Lung (tissue), 12 donors: ENCODE data around the gene COG2. TPM values are rescaled to one million over a fixed set of nuclear protein-coding genes. Genes with fewer than 3 reads are reported as not detected.

ENCODE experiments used
- ATAC-seq: fragments of 200-7000 bp; cut with Tn5 transposase; one replicate; pipeline ENCODE4 v1.9.1; 2020; ENCODE audit warnings: moderate number of reproducible peaks; ENCODE audit not compliant: insufficient read depth, low FRiP score
- DNase-seq, 3 donors: peaks; one replicate each; pipeline ENCODE4 v3.0.0-alpha.2; 2013 to 2017
- H3K27ac ChIP-seq, 2 donors: one replicate each; pipeline ENCODE4 v1.5.1; 2013; ENCODE audit warnings: mild to moderate bottlenecking in 2 of 2, moderate library complexity in 2 of 2, control low read depth in 1 of 2, inconsistent platforms in 1 of 2, low read depth in 1 of 2, low read length in 1 of 2
- H3K27me3 ChIP-seq, 3 donors: one replicate each; pipeline ENCODE4 v1.5.1; 2013; ENCODE audit warnings: low read length in 2 of 3; ENCODE audit not compliant: control insufficient read depth in 3 of 3, insufficient read depth in 3 of 3
- H3K36me3 ChIP-seq, 4 donors: one replicate each; pipeline ENCODE4 v1.5.1; 2013; ENCODE audit warnings: low read length in 4 of 4, mild to moderate bottlenecking in 1 of 4, moderate library complexity in 1 of 4; ENCODE audit not compliant: control insufficient read depth in 4 of 4, insufficient read depth in 4 of 4
- H3K4me1 ChIP-seq, 5 donors: one replicate each; pipeline ENCODE4 v1.5.1; 2013; ENCODE audit warnings: low read length in 5 of 5, mild to moderate bottlenecking in 2 of 5, moderate library complexity in 1 of 5; ENCODE audit not compliant: control insufficient read depth in 5 of 5, insufficient read depth in 5 of 5
- H3K4me3 ChIP-seq: one replicate; pipeline ENCODE4 v1.5.1; 2013; ENCODE audit warnings: mild to moderate bottlenecking, control low read depth, moderate library complexity
- H3K9ac ChIP-seq, 2 donors: one replicate each; pipeline ENCODE4 v1.5.1; 2013; ENCODE audit warnings: low read length in 2 of 2, control low read depth in 1 of 2; ENCODE audit not compliant: insufficient read depth in 1 of 2
- H3K9me3 ChIP-seq, 4 donors: one replicate each; pipeline ENCODE4 v1.5.1; 2013; ENCODE audit warnings: low read length in 3 of 4, mild to moderate bottlenecking in 1 of 4, moderate library complexity in 1 of 4; ENCODE audit not compliant: control insufficient read depth in 4 of 4, insufficient read depth in 3 of 4
- WGBS, 2 donors: extraction: QIAGEN DNeasy Blood & Tissue Kit; methylation state at CpG; one replicate each; pipeline ENCODE4 v1.1.7; 2013; 5-methylcytosine and 5-hydroxymethylcytosine counted together
- polyA plus RNA-seq, 2 donors: library from polyadenylated mRNA; stranded (reverse); fragments of 200-250 nt; gene quantifications; one replicate each; pipeline ENCODE4 v1.2.1, GENCODE V29; 2013
- total RNA-seq, 2 donors: library from RNA; depleted of rRNA in 1 of 2; stranded (reverse); fragments of >200 nt in 1 of 2; gene quantifications; one replicate each; pipeline ENCODE4 v1.2.1, GENCODE V29; 2014 to 2021
- TF ChIP-seq, protein P1 (sequence below): IDR thresholded peaks from 2 replicates; pipeline ENCODE4 v1.5.1; 2012; ENCODE audit warnings: mild to moderate bottlenecking; ENCODE audit errors: control extremely low read depth, extremely low read depth
- donor health status: control.
- donor health status: control.
- donor health status: Bipolar disorder and iron deficiency.
- donor health status: healthy.
- donor health status: DM: yes; HTN: yes; CAD: no.

Gene COG2
- total and polyA plus RNA-seq, 4 donors, result 8.6 to 41.0 (median 17.5) TPM

DNA sequence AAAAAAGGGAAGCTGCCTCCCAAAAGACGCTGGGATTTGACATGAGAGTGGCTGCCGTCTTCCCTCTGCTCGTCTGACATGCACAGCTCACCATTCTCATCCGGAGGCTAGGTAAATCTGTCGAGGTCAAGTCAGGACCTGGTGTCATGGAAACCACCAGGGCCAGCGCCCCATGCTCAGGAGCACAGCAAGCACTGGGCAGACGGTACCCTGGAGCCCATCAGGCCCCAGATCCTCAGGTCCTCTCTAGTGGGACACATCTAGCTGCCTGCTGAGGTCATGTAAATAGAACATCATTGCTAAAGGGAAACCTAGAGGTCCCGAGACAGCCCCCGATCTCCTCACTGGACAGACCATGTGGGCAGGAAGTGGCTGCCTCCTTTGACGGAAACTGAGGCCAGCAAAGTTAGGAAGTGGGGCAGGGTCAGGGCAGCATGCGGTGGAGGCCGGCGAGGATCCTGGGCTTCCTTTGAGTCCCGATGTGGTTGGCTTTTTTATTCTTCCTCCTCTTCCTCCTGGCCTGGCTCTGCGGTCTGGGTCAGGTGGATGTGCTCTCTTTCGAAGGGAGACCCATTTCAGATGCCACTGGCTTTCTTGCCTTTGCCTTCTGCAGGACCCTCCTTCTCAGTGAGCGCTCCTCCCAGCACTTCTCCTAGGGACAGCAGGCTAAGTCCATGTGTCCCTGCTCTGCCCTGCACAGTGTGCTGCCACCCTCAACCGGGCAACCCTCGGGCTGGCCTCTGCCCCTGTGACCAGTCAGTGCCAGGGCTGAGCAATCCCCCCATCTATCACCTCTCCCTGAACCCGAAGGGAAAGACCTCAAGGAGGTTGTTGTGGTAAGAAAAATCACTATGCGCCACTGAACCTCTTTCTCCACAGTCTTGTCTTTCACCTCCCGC, 65.7 kb downstream of the COG2 start:
- peaks cover 0 to 3% (median 0%) of the 10 kb centered on the region in 5 donors for H3K4me1 ChIP-seq
- no peaks in the 10 kb centered on the region for H3K9me3 ChIP-seq
- H3K36me3 ChIP-seq, result no peaks in the 10 kb centered on the region
- 53 to 56% methylated on average over 22 of the region's 22 CpGs for WGBS, 2 donors
- H3K4me3 ChIP-seq, result no peak overlapping the region
- ATAC-seq (no peak), DNase-seq (no peak)
- H3K9ac ChIP-seq, result no peak overlapping the region
- TF ChIP-seq, protein P1, sequence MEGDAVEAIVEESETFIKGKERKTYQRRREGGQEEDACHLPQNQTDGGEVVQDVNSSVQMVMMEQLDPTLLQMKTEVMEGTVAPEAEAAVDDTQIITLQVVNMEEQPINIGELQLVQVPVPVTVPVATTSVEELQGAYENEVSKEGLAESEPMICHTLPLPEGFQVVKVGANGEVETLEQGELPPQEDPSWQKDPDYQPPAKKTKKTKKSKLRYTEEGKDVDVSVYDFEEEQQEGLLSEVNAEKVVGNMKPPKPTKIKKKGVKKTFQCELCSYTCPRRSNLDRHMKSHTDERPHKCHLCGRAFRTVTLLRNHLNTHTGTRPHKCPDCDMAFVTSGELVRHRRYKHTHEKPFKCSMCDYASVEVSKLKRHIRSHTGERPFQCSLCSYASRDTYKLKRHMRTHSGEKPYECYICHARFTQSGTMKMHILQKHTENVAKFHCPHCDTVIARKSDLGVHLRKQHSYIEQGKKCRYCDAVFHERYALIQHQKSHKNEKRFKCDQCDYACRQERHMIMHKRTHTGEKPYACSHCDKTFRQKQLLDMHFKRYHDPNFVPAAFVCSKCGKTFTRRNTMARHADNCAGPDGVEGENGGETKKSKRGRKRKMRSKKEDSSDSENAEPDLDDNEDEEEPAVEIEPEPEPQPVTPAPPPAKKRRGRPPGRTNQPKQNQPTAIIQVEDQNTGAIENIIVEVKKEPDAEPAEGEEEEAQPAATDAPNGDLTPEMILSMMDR, result no peak
- no peak overlapping the region for H3K27ac ChIP-seq
- H3K27me3 ChIP-seq, result no peaks in the 10 kb centered on the region

DNA sequence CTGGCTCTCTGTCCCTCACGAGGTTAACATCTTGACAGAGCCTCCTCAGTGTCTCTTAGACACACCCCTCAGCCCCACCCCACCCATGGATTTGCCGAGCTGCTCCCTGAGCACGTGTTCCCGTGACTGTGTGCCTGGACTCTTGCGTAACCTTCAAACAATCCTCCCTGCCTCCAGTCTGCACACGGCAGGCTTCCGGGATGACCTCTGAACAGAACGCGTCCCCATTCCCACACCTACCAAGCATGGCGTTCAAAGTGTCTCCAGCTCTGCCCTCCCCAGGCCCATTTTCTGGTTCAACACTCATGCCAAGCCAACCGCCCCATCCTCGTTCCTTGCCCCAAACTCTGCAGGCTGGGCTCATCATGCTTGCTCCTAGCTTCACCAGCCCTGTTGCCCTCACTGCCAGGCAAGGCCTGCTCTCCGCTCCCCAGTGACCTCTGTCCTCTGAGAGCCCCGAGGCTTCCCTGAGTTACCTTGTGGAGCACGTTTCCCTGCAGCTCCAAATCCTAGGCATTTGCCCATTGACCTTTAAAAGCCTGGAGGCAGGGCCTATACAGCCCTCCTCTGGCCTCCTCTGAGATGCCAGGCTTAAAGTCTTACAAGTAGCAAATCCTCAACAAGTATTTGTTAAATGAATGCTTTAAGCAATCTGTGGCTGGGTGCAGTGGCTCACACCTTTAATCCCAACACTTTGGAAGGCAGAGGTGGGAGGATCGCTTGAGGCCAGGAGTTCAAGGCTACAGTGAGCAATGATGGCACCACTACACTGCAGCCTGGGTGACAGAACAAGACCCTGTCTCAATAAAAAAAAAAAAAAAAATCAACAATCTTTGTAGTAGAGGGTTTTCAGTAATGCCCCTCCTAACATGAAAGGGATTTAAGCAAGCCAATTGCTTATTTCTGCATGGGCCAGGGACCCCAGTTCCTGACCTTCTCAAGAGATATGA, 66.6 kb downstream of the COG2 start:
- Histone ChIP-seq H3K27ac (no peak overlapping the region), H3K4me1 (peaks cover 0 to 6% (median 3%) of the 10 kb centered on the region in 5 donors), H3K4me3 (no peak overlapping the region), H3K9ac (no peak overlapping the region), H3K27me3 (no peaks in the 10 kb centered on the region), H3K9me3 (no peaks in the 10 kb centered on the region), H3K36me3 (no peaks in the 10 kb centered on the region)
- TF ChIP-seq, protein P1, result no peak
- DNase-seq, result no peak
- ATAC-seq, result no peak
- WGBS, 2 donors, result 75 to 81% methylated on average over 16 of the region's 16 CpGs

DNA sequence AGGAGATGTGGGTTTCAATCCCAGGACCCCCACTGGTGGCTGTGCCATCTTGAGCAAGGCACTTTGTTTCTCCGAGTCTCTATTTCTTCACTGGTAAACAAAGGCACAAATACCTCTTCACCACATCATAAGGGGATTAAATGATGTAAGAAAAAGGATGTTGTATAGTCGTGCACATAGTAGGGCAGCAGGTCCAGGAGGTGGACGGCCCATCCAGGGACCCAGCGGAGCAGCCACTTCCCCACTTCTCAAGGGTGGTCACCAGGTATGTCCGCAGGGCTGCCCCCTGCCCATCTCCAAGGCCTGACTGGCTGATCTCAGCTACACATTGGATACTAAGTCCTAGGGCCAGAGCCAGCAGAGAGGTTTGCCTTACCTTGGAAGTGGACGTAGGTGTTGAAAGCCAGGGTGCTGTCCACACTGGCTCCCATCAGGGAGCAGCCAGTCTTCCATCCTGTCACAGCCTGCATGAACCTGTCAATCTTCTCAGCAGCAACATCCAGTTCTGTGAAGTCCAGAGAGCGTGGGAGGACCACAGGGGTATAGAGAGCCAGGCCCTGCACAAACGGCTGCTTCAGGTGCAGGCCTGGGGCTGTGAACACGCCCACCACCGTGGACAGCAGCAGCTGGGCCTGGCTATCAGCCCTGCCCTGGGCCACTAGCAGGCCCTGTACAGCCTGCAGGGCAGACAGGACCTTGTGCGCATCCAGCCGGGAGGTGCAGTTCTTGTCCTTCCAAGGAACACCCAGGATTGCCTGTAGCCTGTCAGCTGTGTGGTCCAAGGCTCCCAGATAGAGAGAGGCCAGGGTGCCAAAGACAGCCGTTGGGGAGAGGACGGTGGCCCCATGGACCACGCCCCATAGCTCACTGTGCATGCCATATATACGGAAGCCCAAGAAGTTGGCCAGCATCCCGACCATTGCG, 67.6 kb downstream of the COG2 start:
- 84 to 91% methylated on average over 18 of the region's 18 CpGs for WGBS, 2 donors
- no peak for ATAC-seq
- H3K9me3 ChIP-seq, result no peaks in the 10 kb centered on the region

More for the DNA sequence above, 67.6 kb downstream of the COG2 start:
- Histone ChIP-seq H3K9ac (no peak overlapping the region), H3K36me3 (no peaks in the 10 kb centered on the region), H3K4me1 (peaks cover 0 to 12% (median 6%) of the 10 kb centered on the region in 5 donors), H3K27ac (no peak overlapping the region), H3K27me3 (no peaks in the 10 kb centered on the region), H3K4me3 (no peak overlapping the region)
- DNase-seq, result no peak
- TF ChIP-seq, protein P1, result no peak
